LNCaP clone FGC (cell line): ENCODE measurements around the gene PAPOLB.
"Not testable (repeated sequence)": the region's sequence is repeated elsewhere in the genome, so short reads cannot be mapped to it uniquely, and the experiment has no call there.

ENCODE experiments used
- DNase-seq: peaks from one replicate; pipeline ENCODE4 v3.0.0-alpha.2; 2011; ENCODE audit warnings: low read depth
- H3K4me3 ChIP-seq: 2 replicates; pipeline ENCODE4 v1.5.1; 2011; ENCODE audit warnings: mild to moderate bottlenecking, low read depth, low read length, control low read depth
- CTCF ChIP-seq: IDR thresholded peaks from 2 replicates; pipeline ENCODE4 v1.5.1; 2012; ENCODE audit warnings: mild to moderate bottlenecking; ENCODE audit not compliant: control insufficient read depth, insufficient read depth; ENCODE audit errors: extremely low read depth

PAPOLB gene

GRCh38 chr7:4893929-4894475, 32.2 kb upstream of the PAPOLB start:
- H3K4me3 ChIP-seq = no peak overlapping the region
- TF ChIP-seq CTCF = no peak
- no peak for DNase-seq

GRCh38 chr7:4893188-4893587, 31.4 kb upstream of the PAPOLB start:
- not testable (repeated sequence) for DNase-seq, H3K4me3 ChIP-seq

- not testable (repeated sequence) for DNase-seq, H3K4me3 ChIP-seq
These were observed 29.7 kb upstream of the PAPOLB start for GRCh38 chr7:4891522-4891921.

- no peak overlapping the region for H3K4me3 ChIP-seq
- no peak for DNase-seq
- TF ChIP-seq CTCF = no peak
These were observed 27.9 kb upstream of the PAPOLB start for GRCh38 chr7:4889682-4890081.

GRCh38 chr7:4888161-4888560, 26.3 kb upstream of the PAPOLB start:
- H3K4me3 ChIP-seq = no peak overlapping the region
- DNase-seq = peak; percentile 87
- no peak for TF ChIP-seq CTCF

GRCh38 chr7:4886671-4887070, 24.8 kb upstream of the PAPOLB start:
- no peak for TF ChIP-seq CTCF
- H3K4me3 ChIP-seq = no peak overlapping the region
- no peak for DNase-seq

- no peak for DNase-seq
- no peak overlapping the region for H3K4me3 ChIP-seq
- TF ChIP-seq CTCF = no peak
These were observed 23.5 kb upstream of the PAPOLB start for GRCh38 chr7:4885317-4885807.

GRCh38 chr7:4884164-4884563, 22.3 kb upstream of the PAPOLB start:
- DNase-seq = no peak
- TF ChIP-seq CTCF = no peak

More at GRCh38 chr7:4884164-4884563, 22.3 kb upstream of the PAPOLB start:
- H3K4me3 ChIP-seq = no peak overlapping the region
